Endometrial microvascular endothelial cells (primary cell): ENCODE data around the gene MYLK3. TPM values are rescaled to one million over a fixed set of nuclear protein-coding genes. Genes with fewer than 3 reads are reported as not detected.

Experiments used
- total RNA-seq: library from RNA; depleted of rRNA; stranded (reverse); fragments of >200 nt; gene quantifications from one replicate; pipeline ENCODE4 v1.2.3, GENCODE V29; 2015; ENCODE audit errors: inconsistent ontology term

MYLK3 gene
- total RNA-seq, 1 donor from 2014 or later = not detected

Other genes starting within 250 kb of the MYLK3 start
- gene SHCBP1, start 127.0 kb downstream of the MYLK3 start, total RNA-seq = 43.4 TPM
- gene VPS35, start 59.2 kb downstream of the MYLK3 start, total RNA-seq = 91.4 TPM
- 16.6 TPM for gene ORC6, start 58.7 kb downstream of the MYLK3 start, total RNA-seq
- gene C16orf87, start 82.8 kb upstream of the MYLK3 start, total RNA-seq = 6.5 TPM
- gene GPT2, start 136.0 kb upstream of the MYLK3 start, total RNA-seq = 12.6 TPM
- 60.7 TPM for gene DNAJA2, start 225.3 kb upstream of the MYLK3 start, total RNA-seq